HFF-Myc (cell line): Measurements from ENCODE around the gene SGK1.

Source experiments
- DNase-seq: peaks from one replicate; pipeline ENCODE4 v3.0.0-alpha.2; 2011; ENCODE audit warnings: low read depth; ENCODE audit errors: extremely low read depth
- H3K4me3 ChIP-seq: replicated peaks from 2 replicates; pipeline ENCODE4 v1.5.1; 2011; ENCODE audit warnings: low read depth, mild to moderate bottlenecking, control low read depth, low read length
- TF ChIP-seq, protein P1 (sequence below): IDR thresholded peaks from 2 replicates; pipeline ENCODE4 v1.5.1; 2012; ENCODE audit warnings: mild to moderate bottlenecking, low read depth, low read length, control low read depth; ENCODE audit errors: missing control alignments

SGK1 gene

DNA sequence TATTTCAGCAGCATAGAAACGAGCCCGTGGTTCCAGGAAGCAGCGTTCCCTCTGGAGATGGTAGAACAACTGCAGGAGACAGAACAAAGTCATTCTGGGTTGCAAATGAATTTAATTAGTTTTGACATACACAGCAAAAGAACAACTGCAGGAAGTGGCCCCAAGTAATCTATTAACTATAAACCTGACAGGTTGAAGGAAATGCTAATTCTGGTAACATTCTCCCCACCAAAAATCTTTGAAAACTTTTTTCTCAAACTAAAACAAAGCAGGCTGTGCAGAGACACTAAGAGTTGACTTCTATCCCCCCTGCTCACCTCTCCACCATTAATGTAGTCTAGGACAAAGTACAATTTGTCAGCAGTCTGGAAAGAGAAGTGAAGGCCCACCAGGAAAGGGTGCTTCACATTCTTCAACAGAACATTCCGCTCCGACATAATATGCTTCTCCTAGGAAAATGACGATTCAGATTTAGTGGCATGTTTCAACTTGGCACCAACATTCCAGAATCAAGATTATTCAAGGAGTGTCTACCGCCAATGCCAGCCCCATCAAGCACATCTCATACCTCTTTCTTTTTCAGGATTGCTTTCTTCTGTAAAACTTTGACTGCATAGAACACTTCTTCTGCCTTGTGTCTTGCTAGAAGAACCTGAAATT is 145.1 kb downstream of the SGK1 start:
- no peak for DNase-seq
- H3K4me3 ChIP-seq = peak overlapping the region; percentile 66
- TF ChIP-seq, protein P1, sequence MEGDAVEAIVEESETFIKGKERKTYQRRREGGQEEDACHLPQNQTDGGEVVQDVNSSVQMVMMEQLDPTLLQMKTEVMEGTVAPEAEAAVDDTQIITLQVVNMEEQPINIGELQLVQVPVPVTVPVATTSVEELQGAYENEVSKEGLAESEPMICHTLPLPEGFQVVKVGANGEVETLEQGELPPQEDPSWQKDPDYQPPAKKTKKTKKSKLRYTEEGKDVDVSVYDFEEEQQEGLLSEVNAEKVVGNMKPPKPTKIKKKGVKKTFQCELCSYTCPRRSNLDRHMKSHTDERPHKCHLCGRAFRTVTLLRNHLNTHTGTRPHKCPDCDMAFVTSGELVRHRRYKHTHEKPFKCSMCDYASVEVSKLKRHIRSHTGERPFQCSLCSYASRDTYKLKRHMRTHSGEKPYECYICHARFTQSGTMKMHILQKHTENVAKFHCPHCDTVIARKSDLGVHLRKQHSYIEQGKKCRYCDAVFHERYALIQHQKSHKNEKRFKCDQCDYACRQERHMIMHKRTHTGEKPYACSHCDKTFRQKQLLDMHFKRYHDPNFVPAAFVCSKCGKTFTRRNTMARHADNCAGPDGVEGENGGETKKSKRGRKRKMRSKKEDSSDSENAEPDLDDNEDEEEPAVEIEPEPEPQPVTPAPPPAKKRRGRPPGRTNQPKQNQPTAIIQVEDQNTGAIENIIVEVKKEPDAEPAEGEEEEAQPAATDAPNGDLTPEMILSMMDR = no peak

DNA sequence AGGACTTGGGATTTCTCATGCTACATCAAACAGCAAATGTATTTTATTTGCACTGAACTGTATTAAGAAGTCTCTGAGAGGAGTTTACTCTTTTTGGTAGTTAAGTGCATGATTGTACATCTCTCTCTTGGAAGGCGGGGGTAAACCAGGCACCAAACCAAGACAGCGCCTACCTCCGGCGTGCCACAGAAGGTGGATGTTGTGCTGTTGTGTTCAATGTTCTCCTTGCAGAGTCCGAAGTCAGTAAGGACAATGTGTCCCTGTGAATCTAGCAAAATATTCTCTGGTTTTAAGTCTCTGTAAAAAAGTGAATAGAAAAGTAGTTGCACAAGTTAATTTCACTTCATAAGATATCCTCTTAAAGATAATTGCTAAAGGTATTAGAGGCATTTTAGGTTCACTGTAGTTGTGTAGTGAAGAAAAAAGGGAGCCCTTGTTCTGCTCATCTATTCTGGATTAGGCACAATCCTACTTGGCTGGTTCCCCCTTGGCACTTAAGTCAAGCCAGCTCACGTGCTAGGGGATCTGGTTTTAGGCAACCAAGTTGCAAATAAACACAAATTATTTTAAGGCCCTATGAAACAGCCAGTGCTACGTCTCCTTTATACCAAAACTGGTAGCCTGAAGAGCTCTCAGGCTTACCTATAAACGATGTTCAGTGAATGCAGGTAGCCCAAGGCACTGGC is 145.7 kb downstream of the SGK1 start:
- H3K4me3 ChIP-seq = peak overlapping the region; percentile 66
- TF ChIP-seq, protein P1 = no peak
- no peak for DNase-seq

- H3K4me3 ChIP-seq = peak overlapping the region; percentile 66
- no peak for DNase-seq
- TF ChIP-seq, protein P1 = no peak
These were observed 146.4 kb downstream of the SGK1 start for GRCh38 chr6:134171517-134171916.

GRCh38 chr6:134170844-134171243 is 147.1 kb downstream of the SGK1 start:
- TF ChIP-seq, protein P1 = no peak
- peak overlapping the region; percentile 16 for H3K4me3 ChIP-seq
- no peak for DNase-seq

GRCh38 chr6:134169871-134170486 is 147.9 kb downstream of the SGK1 start:
- peak overlapping the region; percentile 16 for H3K4me3 ChIP-seq
- TF ChIP-seq, protein P1 = no peak
- no peak for DNase-seq

- TF ChIP-seq, protein P1 = no peak
- no peak overlapping the region for H3K4me3 ChIP-seq
These were observed 149.2 kb downstream of the SGK1 start for GRCh38 chr6:134168590-134169208.

More at GRCh38 chr6:134168590-134169208, 149.2 kb downstream of the SGK1 start:
- no peak for DNase-seq
